ENCODE measurements around the gene HBP1. TPM values are rescaled to one million over a fixed set of nuclear protein-coding genes. Genes with fewer than 3 reads are reported as not detected.

The HBP1 gene
- polyA plus RNA-seq, 1 experiment, result 85.2 TPM

DNA sequence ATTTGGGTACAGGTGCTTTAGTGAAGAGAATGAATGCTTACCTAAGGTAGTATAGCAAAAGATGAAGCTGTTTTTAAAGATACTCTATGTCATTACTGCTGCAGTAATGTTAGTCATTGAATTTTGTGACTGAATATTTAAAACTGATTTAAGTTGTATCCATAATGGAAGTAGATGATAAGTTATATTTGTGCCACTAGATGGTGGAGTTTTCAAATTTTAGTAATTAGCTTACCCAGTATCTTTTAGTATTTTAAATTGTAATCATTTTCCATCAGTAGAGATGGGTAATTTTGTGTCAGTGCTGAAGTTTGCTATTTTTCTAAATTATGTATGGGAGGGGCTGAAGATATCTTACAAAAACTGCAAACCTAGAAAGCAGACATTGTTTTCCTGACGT is 25.2 kb downstream of the HBP1 start:
- Histone ChIP-seq H3K9me3 (ENCODE audit: control insufficient read depth, insufficient read depth, low read length) (no peaks in the 10 kb centered on the region), H3K27me3 (ENCODE audit: control insufficient read depth, insufficient read depth, low read length) (no peaks in the 10 kb centered on the region), H3K27ac (ENCODE audit: low read depth, low read length) (no peak overlapping the region), H3K4me3 (ENCODE audit: low read depth, low read length) (no peak overlapping the region)
- CTCF ChIA-PET, result interaction anchor here (0.9 to 2.2 kb wide), 5 partner anchors 14 to 681 kb away, joined by 3 to 7 read pairs (median 5); no protein-coding TSS in a partner anchor
- POLR2A ChIA-PET, result no interaction called here
- no peak for DNase-seq (ENCODE audit: low read depth, low spot score)
- TF ChIP-seq, protein P1, sequence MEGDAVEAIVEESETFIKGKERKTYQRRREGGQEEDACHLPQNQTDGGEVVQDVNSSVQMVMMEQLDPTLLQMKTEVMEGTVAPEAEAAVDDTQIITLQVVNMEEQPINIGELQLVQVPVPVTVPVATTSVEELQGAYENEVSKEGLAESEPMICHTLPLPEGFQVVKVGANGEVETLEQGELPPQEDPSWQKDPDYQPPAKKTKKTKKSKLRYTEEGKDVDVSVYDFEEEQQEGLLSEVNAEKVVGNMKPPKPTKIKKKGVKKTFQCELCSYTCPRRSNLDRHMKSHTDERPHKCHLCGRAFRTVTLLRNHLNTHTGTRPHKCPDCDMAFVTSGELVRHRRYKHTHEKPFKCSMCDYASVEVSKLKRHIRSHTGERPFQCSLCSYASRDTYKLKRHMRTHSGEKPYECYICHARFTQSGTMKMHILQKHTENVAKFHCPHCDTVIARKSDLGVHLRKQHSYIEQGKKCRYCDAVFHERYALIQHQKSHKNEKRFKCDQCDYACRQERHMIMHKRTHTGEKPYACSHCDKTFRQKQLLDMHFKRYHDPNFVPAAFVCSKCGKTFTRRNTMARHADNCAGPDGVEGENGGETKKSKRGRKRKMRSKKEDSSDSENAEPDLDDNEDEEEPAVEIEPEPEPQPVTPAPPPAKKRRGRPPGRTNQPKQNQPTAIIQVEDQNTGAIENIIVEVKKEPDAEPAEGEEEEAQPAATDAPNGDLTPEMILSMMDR (IDR thresholded peaks at IDR 0.05; ENCODE audit: low read depth, low read length), result peak; percentile 23

DNA sequence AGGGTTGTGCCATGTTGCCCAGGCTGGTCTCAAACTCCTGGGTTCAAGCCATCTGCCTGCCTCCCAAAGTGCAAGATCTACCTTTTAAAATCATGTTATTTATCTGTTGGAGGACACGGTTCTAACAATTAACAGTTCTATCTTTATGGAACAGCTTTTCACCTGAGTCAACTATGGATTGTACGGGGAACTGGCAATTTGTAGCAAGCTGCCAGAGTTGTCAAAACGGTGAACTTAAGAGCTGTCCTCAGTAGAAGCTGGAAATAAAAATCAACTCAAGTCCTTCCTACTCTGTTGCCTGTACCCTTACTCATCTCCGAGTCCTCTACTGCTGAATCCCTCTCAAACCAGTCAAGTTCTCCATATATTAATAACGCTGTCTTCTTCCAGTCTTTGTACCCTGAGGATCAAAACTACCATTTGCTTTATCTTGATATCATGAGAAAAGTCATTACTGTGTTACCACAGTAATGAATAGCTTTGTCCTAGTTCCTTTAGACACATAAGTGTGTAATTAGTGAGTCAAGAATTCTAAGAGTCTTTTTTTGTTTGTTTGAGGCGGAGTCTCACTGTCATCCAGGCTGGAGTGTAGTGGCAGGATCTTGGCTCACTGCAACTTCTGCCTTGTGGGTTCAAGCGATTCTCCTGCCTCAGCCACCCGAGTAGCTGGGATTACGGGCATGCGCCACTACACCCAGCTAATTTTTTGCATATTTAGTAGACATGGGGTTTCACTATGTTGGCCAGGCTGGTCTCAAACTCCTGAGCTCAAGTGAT is 28.2 kb downstream of the HBP1 start:
- DNase-seq (ENCODE audit: low read depth, low spot score), result no peak
- H3K27me3 ChIP-seq (ENCODE audit: control insufficient read depth, insufficient read depth, low read length), result no peaks in the 10 kb centered on the region
- no peak overlapping the region for H3K27ac ChIP-seq (ENCODE audit: low read depth, low read length)
- TF ChIP-seq, protein P1 (IDR thresholded peaks at IDR 0.05; ENCODE audit: low read depth, low read length), result no peak
- CTCF ChIA-PET, result no interaction called here
- no peaks in the 10 kb centered on the region for H3K9me3 ChIP-seq (ENCODE audit: control insufficient read depth, insufficient read depth, low read length)
- POLR2A ChIA-PET, result no interaction called here
- no peak overlapping the region for H3K4me3 ChIP-seq (ENCODE audit: low read depth, low read length)

DNA sequence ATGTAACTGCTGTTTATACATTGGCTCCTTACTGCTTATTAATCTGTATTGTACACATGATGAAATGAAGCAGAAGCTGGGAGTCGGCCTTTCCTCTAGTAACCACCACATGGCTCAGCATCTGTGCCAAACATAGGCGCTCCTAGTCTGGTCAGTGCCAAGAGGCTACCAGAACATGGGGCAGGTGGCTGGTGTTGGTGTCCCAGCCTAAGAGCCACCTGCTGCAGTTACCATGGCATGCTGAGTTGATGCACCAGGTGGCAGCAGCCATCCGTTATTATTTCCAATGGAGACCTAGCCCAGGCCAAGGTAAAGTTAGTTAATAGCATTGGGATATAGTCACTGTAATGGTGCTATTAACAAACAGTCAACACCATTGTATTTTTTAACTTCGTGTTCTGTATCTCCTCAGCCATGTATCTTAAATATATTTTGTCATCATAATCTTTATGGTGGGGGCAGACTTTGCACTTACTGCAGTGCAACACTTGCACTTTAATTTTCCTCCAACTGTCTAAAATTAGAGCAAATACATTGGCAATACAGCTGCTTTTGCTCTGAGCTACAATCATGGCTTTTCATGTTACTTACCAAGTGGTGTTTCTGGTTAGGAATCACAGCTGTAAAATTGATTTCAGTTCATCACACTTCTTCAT is 33.1 kb downstream of the HBP1 start:
- TF ChIP-seq, protein P1 (IDR thresholded peaks at IDR 0.05; ENCODE audit: low read depth, low read length), result peak; percentile 52
- no peak overlapping the region for H3K27ac ChIP-seq (ENCODE audit: low read depth, low read length)
- H3K9me3 ChIP-seq (ENCODE audit: control insufficient read depth, insufficient read depth, low read length), result no peaks in the 10 kb centered on the region
- DNase-seq (ENCODE audit: low read depth, low spot score), result no peak
- ChIA-PET POLR2A (interaction anchor here (0.5 kb wide), 1 partner anchor 152 kb away, joined by 4 read pairs; no protein-coding TSS in a partner anchor), CTCF (interaction anchor here (1.2 to 1.4 kb wide), 2 partner anchors 255 to 677 kb away, joined by 3 read pairs; no protein-coding TSS in a partner anchor)
- no peak overlapping the region for H3K4me3 ChIP-seq (ENCODE audit: low read depth, low read length)
- H3K27me3 ChIP-seq (ENCODE audit: control insufficient read depth, insufficient read depth, low read length), result no peaks in the 10 kb centered on the region

DNA sequence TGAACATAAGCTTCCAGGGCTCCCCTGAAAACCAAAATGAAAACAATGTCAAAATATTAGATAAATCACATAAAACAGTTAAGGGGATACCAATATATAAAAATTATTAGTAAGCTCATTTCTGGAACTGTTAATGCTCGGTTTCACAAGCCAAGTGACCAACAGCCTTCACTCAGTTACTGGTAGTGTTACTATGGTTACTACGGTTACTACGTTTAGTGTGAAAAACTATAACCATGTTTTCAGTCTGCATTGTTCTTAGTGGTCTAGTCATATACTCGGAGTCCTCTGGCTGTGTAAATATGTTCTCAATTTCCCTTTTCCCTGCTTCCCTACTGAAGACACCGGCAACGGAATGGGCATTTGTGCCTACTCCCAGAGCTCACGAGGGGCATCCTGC is 34.8 kb downstream of the HBP1 start:
- H3K27me3 ChIP-seq (ENCODE audit: control insufficient read depth, insufficient read depth, low read length), result no peaks in the 10 kb centered on the region
- H3K4me3 ChIP-seq (ENCODE audit: low read depth, low read length), result no peak overlapping the region
- ChIA-PET CTCF (interaction anchor here (0.6 kb wide), 1 partner anchor 678 kb away, joined by 3 read pairs; no protein-coding TSS in a partner anchor), POLR2A (no interaction called here)
- no peak overlapping the region for H3K27ac ChIP-seq (ENCODE audit: low read depth, low read length)
- TF ChIP-seq, protein P1 (IDR thresholded peaks at IDR 0.05; ENCODE audit: low read depth, low read length), result no peak
- no peaks in the 10 kb centered on the region for H3K9me3 ChIP-seq (ENCODE audit: control insufficient read depth, insufficient read depth, low read length)
- DNase-seq (ENCODE audit: low read depth, low spot score), result no peak

DNA sequence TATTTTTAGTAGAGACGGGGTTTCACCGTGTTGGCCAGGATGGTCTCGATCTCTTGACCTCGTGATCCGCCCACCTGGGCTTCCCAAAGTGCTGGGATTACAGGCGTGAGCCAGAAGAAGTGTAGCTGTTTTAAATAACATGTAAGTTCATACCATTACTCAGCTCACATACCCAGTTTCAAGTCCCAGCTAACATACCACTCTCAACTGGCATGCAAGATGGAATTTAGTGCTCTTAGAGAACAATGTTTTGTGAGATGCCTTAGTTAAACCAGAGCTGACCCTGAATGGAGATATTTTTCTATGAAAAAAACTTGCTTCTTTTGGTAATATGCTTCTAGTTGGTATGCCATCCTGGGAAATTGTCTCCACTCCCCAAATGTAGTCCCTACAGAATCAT is 37.3 kb downstream of the HBP1 start:
- Histone ChIP-seq H3K9me3 (ENCODE audit: control insufficient read depth, insufficient read depth, low read length) (no peaks in the 10 kb centered on the region), H3K27me3 (ENCODE audit: control insufficient read depth, insufficient read depth, low read length) (no peaks in the 10 kb centered on the region), H3K27ac (ENCODE audit: low read depth, low read length) (no peak overlapping the region), H3K4me3 (ENCODE audit: low read depth, low read length) (no peak overlapping the region)
- DNase-seq (ENCODE audit: low read depth, low spot score), result no peak
- TF ChIP-seq, protein P1 (IDR thresholded peaks at IDR 0.05; ENCODE audit: low read depth, low read length), result no peak
- ChIA-PET POLR2A (interaction anchor here (0.7 kb wide), 1 partner anchor 666 kb away, joined by 3 read pairs; no protein-coding TSS in a partner anchor), CTCF (no interaction called here)
